Ascending aorta (tissue), 2 donors: ENCODE results near the gene PI4KB. TPM values are rescaled to one million over a fixed set of nuclear protein-coding genes. Genes with fewer than 3 reads are reported as not detected.

Experiments
- DNase-seq, 2 donors: peaks; one replicate each; pipeline ENCODE4 v3.0.0-alpha.2; 2019; ENCODE audit warnings: low spot score in 2 of 2
- H3K27ac ChIP-seq, 2 donors: fragments of 200-600 bp; sonication (generic); one replicate each; pipeline ENCODE4 v1.5.1; 2016 to 2017; ENCODE audit warnings: mild to moderate bottlenecking in 1 of 2
- H3K27me3 ChIP-seq: fragments of 200-600 bp; sonication (generic); one replicate; pipeline ENCODE4 v1.5.1; 2017
- H3K36me3 ChIP-seq, 2 donors: fragments of 200-600 bp; sonication (generic); one replicate each; pipeline ENCODE4 v1.5.1; 2016
- H3K4me1 ChIP-seq, 2 donors: fragments of 200-600 bp; sonication (generic); one replicate each; pipeline ENCODE4 v1.5.1; 2016 to 2017; ENCODE audit warnings: mild to moderate bottlenecking in 1 of 2
- H3K4me3 ChIP-seq, 2 donors: fragments of 200-600 bp; sonication (generic); one replicate each; pipeline ENCODE4 v1.5.1; 2016 to 2017; ENCODE audit warnings: mild to moderate bottlenecking in 1 of 2
- H3K9me3 ChIP-seq, 2 donors: fragments of 200-600 bp; sonication (generic); one replicate each; pipeline ENCODE4 v1.5.1; 2016
- intact Hi-C: fragments of 100-400 bp; cut with DNase I; formaldehyde crosslinking; loops from one replicate; pipeline ENCODE4 v1.15.1; 2023
- total RNA-seq: library from RNA; depleted of rRNA; stranded (reverse); fragments of >200 nt; gene quantifications from one replicate; pipeline ENCODE4 v1.1.0, GENCODE V29; 2016
- TF ChIP-seq, protein P1 (sequence below), 3 experiments: fragments of 200-600 bp in 2 of 3; fragments of 450-650 bp in 1 of 3; sonication (generic) in 2 of 3; IDR thresholded peaks; one replicate each; pipeline ENCODE4 v1.5.1; 2016 to 2019; ENCODE audit warnings: antibody characterized with exemption in 3 of 3, mild to moderate bottlenecking in 1 of 3, moderate library complexity in 1 of 3

Gene PI4KB
- total RNA-seq, 1 donor from 2014 or later = 94.8 TPM

DNA sequence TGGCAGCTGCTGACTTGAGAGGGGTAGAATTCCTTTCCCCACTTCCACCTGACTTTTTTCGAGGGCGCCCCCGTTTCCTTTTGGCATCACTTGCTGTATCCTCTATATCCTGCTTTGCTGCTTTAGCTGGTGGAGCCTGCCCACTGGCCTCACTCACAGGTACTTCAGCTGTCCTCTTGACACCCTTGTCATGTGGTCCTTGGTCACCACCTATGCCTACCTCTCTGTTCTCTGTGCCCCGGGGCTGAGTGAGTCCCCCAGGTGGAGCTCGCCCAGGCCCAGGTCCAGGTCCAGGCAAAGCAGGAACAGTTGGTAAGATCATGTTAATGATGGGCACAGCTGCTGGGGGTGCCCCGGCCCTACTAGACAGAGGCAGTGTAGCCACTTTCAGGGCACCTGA is 15.4 kb upstream of the PI4KB start:
- no peak overlapping the region for H3K27ac ChIP-seq
- no peak for DNase-seq
- no peaks in the 10 kb centered on the region for H3K27me3 ChIP-seq
- no peak overlapping the region for H3K4me3 ChIP-seq
- TF ChIP-seq, protein P1, sequence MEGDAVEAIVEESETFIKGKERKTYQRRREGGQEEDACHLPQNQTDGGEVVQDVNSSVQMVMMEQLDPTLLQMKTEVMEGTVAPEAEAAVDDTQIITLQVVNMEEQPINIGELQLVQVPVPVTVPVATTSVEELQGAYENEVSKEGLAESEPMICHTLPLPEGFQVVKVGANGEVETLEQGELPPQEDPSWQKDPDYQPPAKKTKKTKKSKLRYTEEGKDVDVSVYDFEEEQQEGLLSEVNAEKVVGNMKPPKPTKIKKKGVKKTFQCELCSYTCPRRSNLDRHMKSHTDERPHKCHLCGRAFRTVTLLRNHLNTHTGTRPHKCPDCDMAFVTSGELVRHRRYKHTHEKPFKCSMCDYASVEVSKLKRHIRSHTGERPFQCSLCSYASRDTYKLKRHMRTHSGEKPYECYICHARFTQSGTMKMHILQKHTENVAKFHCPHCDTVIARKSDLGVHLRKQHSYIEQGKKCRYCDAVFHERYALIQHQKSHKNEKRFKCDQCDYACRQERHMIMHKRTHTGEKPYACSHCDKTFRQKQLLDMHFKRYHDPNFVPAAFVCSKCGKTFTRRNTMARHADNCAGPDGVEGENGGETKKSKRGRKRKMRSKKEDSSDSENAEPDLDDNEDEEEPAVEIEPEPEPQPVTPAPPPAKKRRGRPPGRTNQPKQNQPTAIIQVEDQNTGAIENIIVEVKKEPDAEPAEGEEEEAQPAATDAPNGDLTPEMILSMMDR (IDR thresholded peaks at IDR 0.05) = no peak
- peaks cover 0 to 6% of the 10 kb centered on the region in 2 donors for H3K4me1 ChIP-seq
- peaks cover 13 to 27% of the 10 kb centered on the region in 2 donors for H3K36me3 ChIP-seq
- H3K9me3 ChIP-seq = no peaks in the 10 kb centered on the region
- intact Hi-C loops = no loop called here

DNA sequence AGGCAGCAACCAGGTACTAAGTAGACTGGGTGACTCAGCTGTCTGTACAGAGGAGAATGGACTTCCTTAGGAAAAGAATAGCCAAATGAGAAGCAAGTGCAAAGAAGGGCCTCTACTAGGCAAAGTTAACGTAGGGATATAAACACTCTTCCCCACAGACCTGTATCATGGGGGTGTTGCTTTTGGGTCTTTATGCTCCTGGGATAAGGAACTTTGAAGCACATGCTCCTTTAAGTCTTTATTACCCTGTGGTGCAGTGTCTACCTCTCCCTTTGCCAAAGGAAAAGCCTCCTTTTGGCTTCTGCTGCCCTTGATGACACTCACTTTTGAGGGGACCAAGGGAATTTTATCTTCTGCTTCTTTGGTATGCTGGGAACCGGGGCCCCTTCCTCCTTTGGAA is 14.8 kb upstream of the PI4KB start:
- DNase-seq = no peak
- Histone ChIP-seq H3K9me3 (no peaks in the 10 kb centered on the region), H3K4me3 (no peak overlapping the region), H3K4me1 (peaks cover 0 to 6% of the 10 kb centered on the region in 2 donors), H3K36me3 (peaks cover 13 to 27% of the 10 kb centered on the region in 2 donors), H3K27me3 (no peaks in the 10 kb centered on the region), H3K27ac (no peak overlapping the region)
- intact Hi-C loops = no loop called here
- TF ChIP-seq, protein P1 (IDR thresholded peaks at IDR 0.05) = no peak

DNA sequence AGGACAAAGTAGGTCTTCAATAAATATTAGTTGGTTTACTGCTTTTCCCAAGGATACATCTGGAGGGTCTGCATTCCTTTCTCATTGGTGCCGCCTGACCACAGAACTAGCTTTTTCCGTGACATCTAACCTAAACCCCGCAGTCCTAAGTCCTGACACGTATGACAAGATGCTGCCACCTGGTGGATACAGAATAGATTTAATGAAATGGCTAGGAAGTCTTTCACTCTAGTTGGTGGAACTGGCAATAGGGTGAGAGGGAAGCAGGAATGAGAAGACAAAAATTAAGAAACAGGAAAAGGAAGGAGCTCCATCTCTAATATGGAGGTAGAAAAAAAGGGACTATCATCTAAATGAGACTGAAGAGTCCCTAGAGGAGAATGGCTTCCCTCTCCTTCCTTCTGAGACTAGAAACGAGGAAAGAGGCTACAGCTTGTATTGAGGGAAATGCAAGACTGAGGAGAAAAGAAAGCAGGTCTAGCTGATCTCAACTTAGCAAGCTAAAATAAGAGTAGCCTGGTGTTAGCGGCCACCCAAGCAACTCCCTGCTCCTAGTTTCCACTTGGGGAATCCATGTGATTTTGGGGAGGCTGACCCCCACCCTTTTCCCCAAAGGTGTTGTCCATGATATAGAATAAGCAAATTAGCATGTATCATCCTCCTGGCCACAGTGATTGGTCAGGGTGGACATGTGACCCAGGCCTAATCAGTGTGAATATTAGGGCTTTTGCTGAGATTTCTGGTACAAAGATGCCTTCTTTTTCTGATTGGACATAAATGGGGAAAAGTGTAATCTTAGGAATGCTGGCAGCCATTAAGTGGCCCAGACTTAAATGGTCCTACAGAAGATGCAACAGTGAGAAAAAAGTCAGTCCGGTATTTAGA is 13.9 kb upstream of the PI4KB start:
- H3K4me1 ChIP-seq = peaks cover 0 to 3% of the 10 kb centered on the region in 2 donors
- H3K36me3 ChIP-seq = peaks cover 13 to 27% of the 10 kb centered on the region in 2 donors
- TF ChIP-seq, protein P1 (IDR thresholded peaks at IDR 0.05) = peak; percentile 68 to 73 (median 69)
- H3K4me3 ChIP-seq = no peak overlapping the region
- peak overlapping the region; percentile 22 to 53 for H3K27ac ChIP-seq
- intact Hi-C loops = loop anchor here (1.0 kb wide), 1 partner anchor 40 kb away; no protein-coding TSS in a partner anchor
- no peaks in the 10 kb centered on the region for H3K9me3 ChIP-seq
- no peak for DNase-seq
- no peaks in the 10 kb centered on the region for H3K27me3 ChIP-seq

DNA sequence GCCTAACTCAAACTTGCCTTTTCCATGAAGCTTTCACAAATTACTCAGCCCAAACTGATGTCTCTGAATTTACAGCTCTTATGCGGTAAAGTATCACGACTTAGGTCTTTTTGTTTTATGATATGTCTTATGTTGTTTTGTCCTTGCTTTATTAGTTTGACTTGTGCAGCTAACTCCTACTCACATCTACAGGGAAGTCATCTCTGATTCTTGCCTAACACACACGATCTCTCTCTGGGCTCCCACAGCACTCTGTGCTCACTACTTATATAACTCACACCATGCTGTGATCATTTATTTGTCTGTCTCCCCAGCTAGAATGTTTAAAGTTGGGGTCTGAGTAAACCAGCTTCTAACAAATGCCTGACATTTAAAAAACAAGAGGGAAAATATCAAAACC is 9.3 kb upstream of the PI4KB start:
- intact Hi-C loops = no loop called here
- Histone ChIP-seq H3K27me3 (no peaks in the 10 kb centered on the region), H3K36me3 (no peaks in the 10 kb centered on the region), H3K4me3 (no peak overlapping the region), H3K27ac (no peak overlapping the region), H3K4me1 (no peaks in the 10 kb centered on the region), H3K9me3 (no peaks in the 10 kb centered on the region)
- no peak for DNase-seq
- TF ChIP-seq, protein P1 (IDR thresholded peaks at IDR 0.05) = no peak

DNA sequence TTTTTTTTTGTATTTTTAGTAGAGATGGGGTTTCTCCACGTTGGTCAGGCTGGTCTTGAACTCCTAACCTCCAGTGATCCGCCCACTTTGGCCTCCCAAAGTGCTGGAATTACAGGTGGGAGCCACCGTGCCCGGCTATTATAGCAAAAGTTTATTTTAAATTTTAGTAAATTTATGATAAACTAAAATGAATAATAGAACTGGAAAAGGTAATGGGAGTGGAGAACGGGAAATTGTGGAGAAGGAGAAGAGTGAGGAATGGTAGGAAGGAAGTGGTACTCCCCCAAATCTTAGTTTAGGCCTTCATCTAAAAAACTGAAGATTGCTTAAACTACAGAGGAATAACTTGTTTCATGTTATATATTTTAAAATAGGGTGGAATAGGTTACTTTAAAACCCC is 7.6 kb upstream of the PI4KB start:
- H3K27me3 ChIP-seq = no peaks in the 10 kb centered on the region
- TF ChIP-seq, protein P1 (IDR thresholded peaks at IDR 0.05) = no peak
- H3K4me3 ChIP-seq = no peak overlapping the region
- DNase-seq = no peak
- no peak overlapping the region for H3K27ac ChIP-seq
- intact Hi-C loops = no loop called here
- H3K4me1 ChIP-seq = no peaks in the 10 kb centered on the region
- no peaks in the 10 kb centered on the region for H3K9me3 ChIP-seq
- no peaks in the 10 kb centered on the region for H3K36me3 ChIP-seq
